Transverse colon (tissue), 4 donors: Measurements from ENCODE around the gene CFAP54.

Experiments
- EP300 ChIP-seq: sonication (generic); formaldehyde crosslinking; IDR thresholded peaks from one replicate; pipeline ENCODE4 v1.6.1; 2017; ENCODE audit warnings: antibody characterized with exemption, low read depth
- POLR2AphosphoS5 ChIP-seq, 3 donors: sonication (generic); formaldehyde crosslinking; IDR thresholded peaks; one replicate each; pipeline ENCODE4 v1.6.1; 2016; ENCODE audit warnings: antibody characterized with exemption in 3 of 3
- TF ChIP-seq, protein P1 (sequence below), 5 experiments: fragments of 200-600 bp in 3 of 5; fragments of 450-650 bp in 2 of 5; sonication (generic) in 3 of 5; IDR thresholded peaks; 1 replicate in 2 of 5; 2 replicates in 3 of 5; pipeline ENCODE4 v1.5.1; 2016 to 2017; ENCODE audit warnings: antibody characterized with exemption in 5 of 5, inconsistent platforms in 3 of 5, mild to moderate bottlenecking in 2 of 5, moderate library complexity in 1 of 5

DNA sequence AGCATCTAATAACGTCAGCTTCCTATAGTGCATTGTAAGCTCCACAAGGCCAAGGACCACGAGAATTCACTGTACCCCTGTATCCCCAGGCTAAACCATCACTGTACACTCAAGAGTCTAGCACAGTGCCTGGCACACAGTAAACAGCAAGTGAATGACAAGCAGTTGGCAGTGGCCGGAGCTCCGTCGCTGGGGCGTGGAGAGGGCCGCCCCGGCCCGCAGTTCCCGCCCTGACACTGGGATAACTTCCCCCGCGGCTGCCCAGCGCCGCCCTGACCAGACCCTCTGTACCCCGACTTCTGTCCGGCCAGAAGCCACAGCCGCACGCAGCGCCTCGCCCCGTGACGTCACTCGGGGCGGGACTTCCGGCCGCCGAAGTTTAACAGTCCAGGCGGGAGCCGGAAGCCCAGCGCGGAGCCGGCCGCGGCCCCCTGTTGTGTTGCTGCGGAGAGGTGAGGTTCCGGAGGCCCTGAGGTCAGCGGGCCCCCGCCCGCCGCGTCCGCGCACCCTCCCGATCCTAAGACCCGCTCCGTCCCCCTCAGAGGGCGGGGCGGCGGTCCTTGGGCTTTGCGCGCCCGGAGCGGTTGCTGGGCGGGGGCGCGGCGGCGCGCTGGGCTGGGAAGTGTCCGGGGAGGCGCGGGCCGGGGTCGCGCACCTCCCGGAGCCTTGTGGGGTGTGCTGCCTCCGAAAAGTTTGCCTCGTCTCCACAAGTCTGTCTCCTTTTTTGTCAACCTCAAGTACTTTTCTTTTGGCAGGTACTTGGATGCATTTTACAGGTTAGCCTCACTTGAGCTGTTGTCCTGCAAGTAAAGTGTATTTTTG, 417.7 kb downstream of the CFAP54 start, which contains the start of gene NEDD1:
- peak in 2 of 3 donors; percentile 77 to 79 for TF ChIP-seq POLR2AphosphoS5 (IDR thresholded peaks at IDR 0.05)
- TF ChIP-seq EP300: no peak
- TF ChIP-seq, protein P1, sequence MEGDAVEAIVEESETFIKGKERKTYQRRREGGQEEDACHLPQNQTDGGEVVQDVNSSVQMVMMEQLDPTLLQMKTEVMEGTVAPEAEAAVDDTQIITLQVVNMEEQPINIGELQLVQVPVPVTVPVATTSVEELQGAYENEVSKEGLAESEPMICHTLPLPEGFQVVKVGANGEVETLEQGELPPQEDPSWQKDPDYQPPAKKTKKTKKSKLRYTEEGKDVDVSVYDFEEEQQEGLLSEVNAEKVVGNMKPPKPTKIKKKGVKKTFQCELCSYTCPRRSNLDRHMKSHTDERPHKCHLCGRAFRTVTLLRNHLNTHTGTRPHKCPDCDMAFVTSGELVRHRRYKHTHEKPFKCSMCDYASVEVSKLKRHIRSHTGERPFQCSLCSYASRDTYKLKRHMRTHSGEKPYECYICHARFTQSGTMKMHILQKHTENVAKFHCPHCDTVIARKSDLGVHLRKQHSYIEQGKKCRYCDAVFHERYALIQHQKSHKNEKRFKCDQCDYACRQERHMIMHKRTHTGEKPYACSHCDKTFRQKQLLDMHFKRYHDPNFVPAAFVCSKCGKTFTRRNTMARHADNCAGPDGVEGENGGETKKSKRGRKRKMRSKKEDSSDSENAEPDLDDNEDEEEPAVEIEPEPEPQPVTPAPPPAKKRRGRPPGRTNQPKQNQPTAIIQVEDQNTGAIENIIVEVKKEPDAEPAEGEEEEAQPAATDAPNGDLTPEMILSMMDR (IDR thresholded peaks at IDR 0.05): no peak
